Sigmoid colon (tissue), 3 donors: Measurements from ENCODE around the gene PSME3IP1.

ENCODE experiments used
- POLR2A ChIP-seq, 2 donors: fragments of 450-650 bp; IDR thresholded peaks; one replicate each; pipeline ENCODE4 v1.6.1; 2016; ENCODE audit warnings: antibody characterized with exemption in 2 of 2, mild to moderate bottlenecking in 2 of 2, moderate library complexity in 2 of 2
- TF ChIP-seq, protein P1 (sequence below), 4 experiments: fragments of 450-650 bp in 3 of 4; fragments of 200-600 bp in 1 of 4; IDR thresholded peaks; one replicate each; pipeline ENCODE4 v1.5.1; 2016 to 2019; ENCODE audit warnings: antibody characterized with exemption in 4 of 4, mild to moderate bottlenecking in 3 of 4, moderate library complexity in 2 of 4

DNA sequence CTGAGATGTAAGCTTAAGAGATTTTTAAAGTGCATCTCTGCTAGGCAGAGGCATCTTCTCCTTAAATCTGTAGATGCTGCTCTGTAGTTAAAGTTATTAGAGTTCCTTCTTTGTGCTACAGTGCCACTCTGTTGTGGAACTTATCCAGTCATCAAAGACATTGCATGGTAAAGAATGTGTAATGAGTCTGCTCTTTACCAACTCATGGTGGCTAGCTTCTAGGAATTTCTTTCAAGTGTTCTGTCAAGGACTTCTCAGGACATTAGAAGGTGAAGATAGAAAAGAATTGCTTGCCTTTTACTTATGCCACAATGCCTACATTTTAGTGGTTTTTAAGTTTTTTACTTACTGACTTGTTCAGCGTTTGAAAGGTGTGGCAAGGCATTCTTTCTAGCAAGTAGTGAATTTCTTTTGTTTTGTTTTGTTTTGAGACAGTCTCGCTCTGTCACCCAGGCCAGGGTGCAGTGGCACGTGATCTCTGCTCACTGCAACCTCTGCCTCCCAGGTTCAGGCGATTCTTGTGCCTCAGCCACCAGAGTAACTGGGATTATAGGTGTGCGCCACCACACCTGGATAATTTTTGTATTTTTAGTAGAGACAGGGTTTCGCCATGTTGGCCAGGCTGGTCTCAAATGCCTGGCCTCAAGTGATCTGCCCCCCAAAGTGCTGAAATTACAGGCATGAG lies 39.0 kb upstream of the PSME3IP1 start:
- TF ChIP-seq, protein P1, sequence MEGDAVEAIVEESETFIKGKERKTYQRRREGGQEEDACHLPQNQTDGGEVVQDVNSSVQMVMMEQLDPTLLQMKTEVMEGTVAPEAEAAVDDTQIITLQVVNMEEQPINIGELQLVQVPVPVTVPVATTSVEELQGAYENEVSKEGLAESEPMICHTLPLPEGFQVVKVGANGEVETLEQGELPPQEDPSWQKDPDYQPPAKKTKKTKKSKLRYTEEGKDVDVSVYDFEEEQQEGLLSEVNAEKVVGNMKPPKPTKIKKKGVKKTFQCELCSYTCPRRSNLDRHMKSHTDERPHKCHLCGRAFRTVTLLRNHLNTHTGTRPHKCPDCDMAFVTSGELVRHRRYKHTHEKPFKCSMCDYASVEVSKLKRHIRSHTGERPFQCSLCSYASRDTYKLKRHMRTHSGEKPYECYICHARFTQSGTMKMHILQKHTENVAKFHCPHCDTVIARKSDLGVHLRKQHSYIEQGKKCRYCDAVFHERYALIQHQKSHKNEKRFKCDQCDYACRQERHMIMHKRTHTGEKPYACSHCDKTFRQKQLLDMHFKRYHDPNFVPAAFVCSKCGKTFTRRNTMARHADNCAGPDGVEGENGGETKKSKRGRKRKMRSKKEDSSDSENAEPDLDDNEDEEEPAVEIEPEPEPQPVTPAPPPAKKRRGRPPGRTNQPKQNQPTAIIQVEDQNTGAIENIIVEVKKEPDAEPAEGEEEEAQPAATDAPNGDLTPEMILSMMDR (IDR thresholded peaks at IDR 0.05) = no peak
- no peak for TF ChIP-seq POLR2A (IDR thresholded peaks at IDR 0.05)
